Liver (tissue), 3 donors: Measurements from ENCODE around the gene FAAH2.

Source experiments
- ATF3 ChIP-seq: IDR thresholded peaks from 2 replicates; pipeline ENCODE4 v1.6.1; 2016; ENCODE audit warnings: antibody characterized with exemption
- FOXA1 ChIP-seq: IDR thresholded peaks from 2 replicates; pipeline ENCODE4 v1.6.1; 2016; ENCODE audit warnings: antibody characterized with exemption
- GABPA ChIP-seq, 2 donors: IDR thresholded peaks in 1 of 2; conservative IDR thresholded peaks in 1 of 2; 2 replicates each; pipeline ENCODE4 v1.6.1; 2016; ENCODE audit warnings: antibody characterized with exemption in 2 of 2, mild to moderate bottlenecking in 1 of 2, moderate library complexity in 1 of 2
- HNF4G ChIP-seq: IDR thresholded peaks from 2 replicates; pipeline ENCODE4 v1.6.1; 2016; ENCODE audit warnings: antibody characterized with exemption
- JUND ChIP-seq, 2 donors: IDR thresholded peaks; 2 replicates each; pipeline ENCODE4 v1.6.1; 2016; ENCODE audit warnings: antibody characterized with exemption in 2 of 2
- NR2F2 ChIP-seq: IDR thresholded peaks from 2 replicates; pipeline ENCODE4 v1.6.1; 2016; ENCODE audit warnings: antibody characterized with exemption
- RAD21 ChIP-seq, 2 donors: IDR thresholded peaks; 2 replicates each; pipeline ENCODE4 v1.6.1; 2016; ENCODE audit warnings: antibody characterized with exemption in 2 of 2, mild to moderate bottlenecking in 2 of 2
- RXRA ChIP-seq, 2 donors: IDR thresholded peaks; 2 replicates each; pipeline ENCODE4 v1.6.1; 2017 to 2018; ENCODE audit warnings: antibody characterized with exemption in 2 of 2, mild to moderate bottlenecking in 1 of 2
- SP1 ChIP-seq: IDR thresholded peaks from 2 replicates; pipeline ENCODE4 v1.6.1; 2018; ENCODE audit warnings: antibody characterized with exemption, mild to moderate bottlenecking
- YY1 ChIP-seq: IDR thresholded peaks from 2 replicates; pipeline ENCODE4 v1.6.1; 2016; ENCODE audit warnings: antibody characterized with exemption, mild to moderate bottlenecking
- TF ChIP-seq, protein P1 (sequence below): fragments of 150-350 bp; IDR thresholded peaks from 2 replicates; pipeline ENCODE4 v1.5.1; 2017; ENCODE audit warnings: improper control_type of control experiment, low read depth, low read length; ENCODE audit not compliant: missing input control
- TF ChIP-seq, protein P2 (sequence below): IDR thresholded peaks from 2 replicates; pipeline ENCODE4 v1.6.1; 2016; ENCODE audit warnings: antibody characterized with exemption
- TF ChIP-seq, protein P3 (sequence below): IDR thresholded peaks from 2 replicates; pipeline ENCODE4 v1.6.1; 2016; ENCODE audit warnings: antibody characterized with exemption, mild to moderate bottlenecking
- donor health status: healthy.
- donor health status: healthy.

DNA sequence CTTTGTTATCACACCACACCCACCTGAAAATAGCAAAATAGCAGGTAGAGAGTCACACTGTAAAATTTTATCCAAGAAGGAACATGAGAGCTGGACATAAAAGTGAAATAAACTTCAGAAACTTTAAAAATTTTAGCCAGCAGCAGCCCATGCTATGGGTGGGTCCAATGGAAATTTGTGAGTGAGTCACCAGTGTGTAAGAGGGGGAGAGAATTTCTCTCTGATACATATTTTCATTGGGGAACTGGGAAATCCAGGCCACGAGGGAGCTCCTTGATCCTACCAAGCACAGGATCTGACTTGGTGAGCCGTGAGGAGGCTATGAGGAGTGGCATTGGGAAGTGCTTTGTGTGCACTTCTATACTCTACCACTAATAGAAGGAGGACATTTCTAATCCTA lies 136.3 kb downstream of the FAAH2 start:
- TF ChIP-seq SP1 (no peak), HNF4G (no peak), RAD21 (IDR thresholded peaks at IDR 0.05) (no peak), GABPA (IDR thresholded peaks at IDR 0.05 in 1 of 2, conservative IDR thresholded peaks at IDR 0.05 in 1 of 2) (no peak), NR2F2 (no peak), JUND (IDR thresholded peaks at IDR 0.05) (no peak), RXRA (IDR thresholded peaks at IDR 0.05) (no peak), ATF3 (no peak), FOXA1 (no peak), YY1 (no peak)
- TF ChIP-seq, protein P1, sequence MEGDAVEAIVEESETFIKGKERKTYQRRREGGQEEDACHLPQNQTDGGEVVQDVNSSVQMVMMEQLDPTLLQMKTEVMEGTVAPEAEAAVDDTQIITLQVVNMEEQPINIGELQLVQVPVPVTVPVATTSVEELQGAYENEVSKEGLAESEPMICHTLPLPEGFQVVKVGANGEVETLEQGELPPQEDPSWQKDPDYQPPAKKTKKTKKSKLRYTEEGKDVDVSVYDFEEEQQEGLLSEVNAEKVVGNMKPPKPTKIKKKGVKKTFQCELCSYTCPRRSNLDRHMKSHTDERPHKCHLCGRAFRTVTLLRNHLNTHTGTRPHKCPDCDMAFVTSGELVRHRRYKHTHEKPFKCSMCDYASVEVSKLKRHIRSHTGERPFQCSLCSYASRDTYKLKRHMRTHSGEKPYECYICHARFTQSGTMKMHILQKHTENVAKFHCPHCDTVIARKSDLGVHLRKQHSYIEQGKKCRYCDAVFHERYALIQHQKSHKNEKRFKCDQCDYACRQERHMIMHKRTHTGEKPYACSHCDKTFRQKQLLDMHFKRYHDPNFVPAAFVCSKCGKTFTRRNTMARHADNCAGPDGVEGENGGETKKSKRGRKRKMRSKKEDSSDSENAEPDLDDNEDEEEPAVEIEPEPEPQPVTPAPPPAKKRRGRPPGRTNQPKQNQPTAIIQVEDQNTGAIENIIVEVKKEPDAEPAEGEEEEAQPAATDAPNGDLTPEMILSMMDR: no peak
- TF ChIP-seq, protein P2, sequence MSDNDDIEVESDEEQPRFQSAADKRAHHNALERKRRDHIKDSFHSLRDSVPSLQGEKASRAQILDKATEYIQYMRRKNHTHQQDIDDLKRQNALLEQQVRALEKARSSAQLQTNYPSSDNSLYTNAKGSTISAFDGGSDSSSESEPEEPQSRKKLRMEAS: no peak
- TF ChIP-seq, protein P3, sequence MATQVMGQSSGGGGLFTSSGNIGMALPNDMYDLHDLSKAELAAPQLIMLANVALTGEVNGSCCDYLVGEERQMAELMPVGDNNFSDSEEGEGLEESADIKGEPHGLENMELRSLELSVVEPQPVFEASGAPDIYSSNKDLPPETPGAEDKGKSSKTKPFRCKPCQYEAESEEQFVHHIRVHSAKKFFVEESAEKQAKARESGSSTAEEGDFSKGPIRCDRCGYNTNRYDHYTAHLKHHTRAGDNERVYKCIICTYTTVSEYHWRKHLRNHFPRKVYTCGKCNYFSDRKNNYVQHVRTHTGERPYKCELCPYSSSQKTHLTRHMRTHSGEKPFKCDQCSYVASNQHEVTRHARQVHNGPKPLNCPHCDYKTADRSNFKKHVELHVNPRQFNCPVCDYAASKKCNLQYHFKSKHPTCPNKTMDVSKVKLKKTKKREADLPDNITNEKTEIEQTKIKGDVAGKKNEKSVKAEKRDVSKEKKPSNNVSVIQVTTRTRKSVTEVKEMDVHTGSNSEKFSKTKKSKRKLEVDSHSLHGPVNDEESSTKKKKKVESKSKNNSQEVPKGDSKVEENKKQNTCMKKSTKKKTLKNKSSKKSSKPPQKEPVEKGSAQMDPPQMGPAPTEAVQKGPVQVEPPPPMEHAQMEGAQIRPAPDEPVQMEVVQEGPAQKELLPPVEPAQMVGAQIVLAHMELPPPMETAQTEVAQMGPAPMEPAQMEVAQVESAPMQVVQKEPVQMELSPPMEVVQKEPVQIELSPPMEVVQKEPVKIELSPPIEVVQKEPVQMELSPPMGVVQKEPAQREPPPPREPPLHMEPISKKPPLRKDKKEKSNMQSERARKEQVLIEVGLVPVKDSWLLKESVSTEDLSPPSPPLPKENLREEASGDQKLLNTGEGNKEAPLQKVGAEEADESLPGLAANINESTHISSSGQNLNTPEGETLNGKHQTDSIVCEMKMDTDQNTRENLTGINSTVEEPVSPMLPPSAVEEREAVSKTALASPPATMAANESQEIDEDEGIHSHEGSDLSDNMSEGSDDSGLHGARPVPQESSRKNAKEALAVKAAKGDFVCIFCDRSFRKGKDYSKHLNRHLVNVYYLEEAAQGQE: no peak
